ENCODE data around the gene CXCL3.

The CXCL3 gene

DNA sequence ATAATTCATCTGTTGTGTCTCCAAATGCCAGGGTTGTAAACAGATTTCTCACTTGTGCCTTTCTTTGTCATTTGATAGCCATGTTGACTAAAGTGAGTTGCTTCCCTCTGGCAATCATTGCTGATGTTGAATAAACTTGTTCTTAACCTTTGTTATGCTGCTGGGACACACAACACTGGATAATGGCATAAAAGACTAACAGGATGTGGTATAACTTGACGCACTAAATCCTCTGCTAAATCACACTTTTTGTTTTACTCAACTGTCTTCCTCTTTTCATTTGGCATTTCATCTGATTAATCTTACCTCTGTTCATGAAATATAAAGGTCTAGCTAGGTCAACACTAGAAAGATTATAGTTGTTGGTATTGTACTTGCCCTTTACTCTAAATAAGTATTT lies 22.4 kb downstream of the CXCL3 start:
- DNase-seq (ENCODE audit: extremely low read depth in 1 of 2, low read depth in 1 of 2) = no peak

DNA sequence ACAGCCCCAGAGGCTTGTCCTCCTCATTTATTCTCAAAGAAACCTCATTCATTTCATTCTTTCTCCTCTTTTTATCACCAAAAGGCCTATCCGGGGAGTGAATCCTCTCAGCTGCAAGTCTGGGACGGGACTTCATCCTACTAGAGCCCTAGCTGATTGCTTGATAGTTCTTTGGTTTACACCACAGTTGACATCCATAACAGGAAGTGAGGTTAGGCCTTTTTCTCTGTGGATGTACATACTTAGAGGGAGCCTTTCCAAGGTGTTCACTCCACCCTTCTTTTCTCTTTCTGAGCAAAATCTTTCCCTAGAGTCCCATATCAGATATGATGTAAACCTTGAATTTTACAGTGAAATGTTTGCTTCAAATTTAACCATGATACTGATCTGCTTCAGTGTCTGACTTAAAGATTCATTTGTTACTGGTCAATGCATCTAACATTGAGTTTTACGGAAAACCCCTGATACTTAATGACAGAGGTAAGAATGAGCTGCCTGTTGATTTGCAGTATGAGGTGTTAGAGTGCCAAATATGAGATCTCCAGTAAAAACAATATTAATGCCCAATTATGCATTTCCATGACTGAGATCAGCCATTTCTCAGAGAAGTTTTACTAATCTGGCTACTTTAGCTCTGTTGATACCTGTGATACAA lies 23.2 kb downstream of the CXCL3 start:
- DNase-seq (ENCODE audit: extremely low read depth in 1 of 2, low read depth in 1 of 2) = no peak

DNA sequence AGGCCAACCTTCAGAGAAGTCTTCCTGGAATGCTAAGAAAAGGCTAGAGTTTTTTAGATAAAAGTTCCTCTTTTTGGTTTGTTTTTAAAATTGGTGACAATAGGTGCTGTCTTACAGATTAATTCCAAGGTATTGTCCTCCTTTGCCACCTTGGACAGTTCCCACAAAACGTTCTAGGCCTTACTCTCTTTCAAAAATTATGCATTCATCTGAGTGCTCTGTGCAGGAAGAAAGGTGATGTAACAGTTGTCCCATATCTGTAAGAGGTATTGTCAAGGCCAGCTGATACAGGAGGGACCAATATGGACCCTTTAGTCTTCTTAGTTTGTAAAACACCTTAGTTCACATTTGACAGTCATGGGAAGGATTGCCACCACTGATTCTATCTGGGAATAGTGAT lies 24.2 kb downstream of the CXCL3 start:
- DNase-seq (ENCODE audit: extremely low read depth in 1 of 2, low read depth in 1 of 2) = no peak

DNA sequence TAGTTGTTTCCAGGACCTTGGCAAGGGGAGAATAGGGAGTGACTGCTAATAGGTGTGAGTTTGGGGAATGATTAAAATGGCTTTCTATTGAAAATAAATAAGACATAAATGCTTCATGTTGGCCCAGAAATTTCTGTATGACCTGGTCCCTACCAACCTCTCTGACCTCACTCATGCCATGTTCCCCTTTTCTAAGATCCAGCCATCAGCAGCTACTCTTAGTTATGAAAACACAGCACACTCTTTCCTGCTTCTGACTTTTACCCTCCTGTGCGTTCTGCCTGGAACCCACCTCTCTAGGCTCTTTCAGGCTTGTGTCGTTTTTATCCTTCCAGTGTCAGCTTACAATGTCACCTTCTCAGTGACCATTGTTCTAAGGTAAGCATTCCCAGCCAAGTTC lies 25.2 kb downstream of the CXCL3 start:
- DNase-seq (ENCODE audit: extremely low read depth in 1 of 2, low read depth in 1 of 2) = no peak

DNA sequence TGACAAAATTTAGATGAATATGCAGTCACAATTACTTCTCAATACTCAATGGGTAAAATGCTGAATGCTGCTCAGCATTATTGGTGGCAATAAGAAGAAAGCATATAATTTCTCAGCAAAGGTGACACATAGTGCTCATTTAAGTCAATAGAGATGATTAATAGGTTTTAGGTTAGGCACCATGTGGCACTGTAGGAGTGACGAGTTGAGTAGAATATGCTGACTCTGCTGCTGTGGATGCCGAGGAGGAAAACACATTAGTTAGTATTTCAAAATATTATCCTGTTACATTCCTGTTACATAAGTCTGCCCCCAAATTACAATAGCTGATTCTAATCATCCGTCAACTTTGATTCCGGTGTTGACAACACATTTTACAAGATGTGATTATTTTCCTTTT lies 26.4 kb downstream of the CXCL3 start:
- DNase-seq (ENCODE audit: extremely low read depth in 1 of 2, low read depth in 1 of 2) = no peak

DNA sequence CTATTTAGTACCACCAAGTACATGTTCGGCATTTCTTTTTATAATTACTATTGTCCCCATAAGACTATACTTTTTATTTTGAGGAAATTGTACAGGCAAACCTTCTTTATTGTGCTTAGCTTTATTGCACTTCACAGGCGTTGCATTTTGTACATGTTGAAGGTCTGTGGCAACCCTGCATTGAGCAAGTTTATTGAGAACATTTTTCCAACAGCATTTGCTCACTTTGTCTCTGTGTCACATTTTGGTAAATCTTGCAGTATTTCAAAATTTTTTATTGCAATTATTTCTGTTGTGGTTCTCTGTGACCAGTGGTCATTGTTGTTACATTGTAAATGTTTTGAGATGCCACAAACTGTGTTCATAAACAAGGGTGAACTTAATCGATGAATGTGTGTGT lies 29.2 kb downstream of the CXCL3 start:
- no peak for DNase-seq (ENCODE audit: extremely low read depth in 1 of 2, low read depth in 1 of 2)

DNA sequence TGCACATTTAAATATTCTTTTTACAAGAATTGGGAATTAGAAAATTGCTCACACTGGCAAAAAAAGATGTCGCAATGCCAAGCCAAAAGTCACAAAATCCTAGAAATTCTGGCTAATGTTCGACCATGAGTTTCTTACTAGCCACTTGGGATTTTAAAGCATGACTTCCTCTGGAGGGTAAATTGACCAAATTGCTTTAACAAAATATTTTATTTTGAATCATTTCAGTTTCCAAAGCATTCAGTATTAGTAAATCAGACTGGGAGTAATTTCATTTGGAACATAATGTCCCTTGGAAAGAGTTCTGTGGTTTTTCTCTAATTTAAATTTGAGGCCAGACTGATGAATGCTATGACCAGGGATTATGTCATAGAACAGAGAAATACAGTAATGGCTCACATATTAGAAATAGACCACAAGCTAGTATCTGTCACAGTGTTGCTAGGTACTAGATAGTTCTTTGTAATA lies 32.4 kb downstream of the CXCL3 start:
- DNase-seq (ENCODE audit: extremely low read depth in 1 of 2, low read depth in 1 of 2) = no peak

DNA sequence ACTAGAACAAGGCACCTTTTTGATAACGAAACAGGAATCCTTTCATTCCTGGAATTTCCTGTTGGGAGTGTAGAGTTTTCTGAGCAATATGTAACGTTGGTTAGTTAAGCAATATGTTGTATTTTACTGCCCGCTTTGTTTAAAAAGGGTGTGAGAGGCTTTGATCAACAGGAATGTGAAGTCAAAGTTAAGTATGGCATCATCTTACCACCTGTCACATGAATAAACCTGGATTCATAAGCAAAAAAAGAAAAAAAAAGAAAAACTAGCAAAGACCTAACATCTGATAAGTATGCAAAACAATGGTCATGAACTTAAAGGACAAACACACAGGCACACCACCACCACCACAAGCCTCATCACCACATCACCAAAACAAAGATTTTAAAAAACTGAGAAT lies 33.0 kb downstream of the CXCL3 start:
- no peak for DNase-seq (ENCODE audit: extremely low read depth in 1 of 2, low read depth in 1 of 2)

DNA sequence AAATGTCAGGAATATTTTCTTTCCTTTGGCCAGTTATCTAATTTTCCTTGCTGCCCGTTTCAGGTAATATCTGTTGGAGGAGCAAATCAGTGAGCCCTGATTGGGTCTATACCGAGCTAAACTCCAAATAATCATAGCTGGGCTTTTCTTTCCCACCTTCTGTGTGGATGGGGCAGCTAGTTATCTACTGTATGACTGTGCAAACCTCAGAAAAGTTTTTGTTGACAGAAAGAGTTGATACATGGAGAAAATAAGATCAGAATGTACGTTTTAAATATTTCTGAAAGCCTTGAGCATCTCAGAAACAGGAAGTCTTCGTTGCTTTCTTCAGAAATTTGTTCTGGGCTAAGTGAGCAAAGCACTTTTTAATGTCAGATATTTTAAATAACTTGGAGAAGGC lies 33.8 kb downstream of the CXCL3 start:
- no peak for DNase-seq (ENCODE audit: extremely low read depth in 1 of 2, low read depth in 1 of 2)

DNA sequence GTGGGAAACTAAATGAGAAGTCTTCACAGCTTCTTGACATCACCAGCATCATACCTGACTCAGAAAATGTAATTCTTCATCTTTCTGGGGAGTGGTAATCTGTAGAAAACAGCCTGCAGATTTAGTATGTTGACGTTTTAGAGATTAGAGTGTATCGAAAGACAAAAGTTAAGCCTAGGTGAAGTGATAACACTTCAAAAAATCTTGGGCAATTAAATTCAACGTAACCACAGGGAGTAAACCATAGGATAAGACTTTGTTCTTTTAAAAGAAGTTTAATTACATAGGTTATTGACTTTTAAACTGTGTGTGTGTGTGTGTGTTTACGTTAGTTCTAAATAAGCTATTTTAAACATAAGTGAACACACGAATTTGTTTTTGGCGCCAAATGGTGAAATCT lies 38.2 kb downstream of the CXCL3 start:
- DNase-seq (ENCODE audit: extremely low read depth in 1 of 2, low read depth in 1 of 2) = no peak

DNA sequence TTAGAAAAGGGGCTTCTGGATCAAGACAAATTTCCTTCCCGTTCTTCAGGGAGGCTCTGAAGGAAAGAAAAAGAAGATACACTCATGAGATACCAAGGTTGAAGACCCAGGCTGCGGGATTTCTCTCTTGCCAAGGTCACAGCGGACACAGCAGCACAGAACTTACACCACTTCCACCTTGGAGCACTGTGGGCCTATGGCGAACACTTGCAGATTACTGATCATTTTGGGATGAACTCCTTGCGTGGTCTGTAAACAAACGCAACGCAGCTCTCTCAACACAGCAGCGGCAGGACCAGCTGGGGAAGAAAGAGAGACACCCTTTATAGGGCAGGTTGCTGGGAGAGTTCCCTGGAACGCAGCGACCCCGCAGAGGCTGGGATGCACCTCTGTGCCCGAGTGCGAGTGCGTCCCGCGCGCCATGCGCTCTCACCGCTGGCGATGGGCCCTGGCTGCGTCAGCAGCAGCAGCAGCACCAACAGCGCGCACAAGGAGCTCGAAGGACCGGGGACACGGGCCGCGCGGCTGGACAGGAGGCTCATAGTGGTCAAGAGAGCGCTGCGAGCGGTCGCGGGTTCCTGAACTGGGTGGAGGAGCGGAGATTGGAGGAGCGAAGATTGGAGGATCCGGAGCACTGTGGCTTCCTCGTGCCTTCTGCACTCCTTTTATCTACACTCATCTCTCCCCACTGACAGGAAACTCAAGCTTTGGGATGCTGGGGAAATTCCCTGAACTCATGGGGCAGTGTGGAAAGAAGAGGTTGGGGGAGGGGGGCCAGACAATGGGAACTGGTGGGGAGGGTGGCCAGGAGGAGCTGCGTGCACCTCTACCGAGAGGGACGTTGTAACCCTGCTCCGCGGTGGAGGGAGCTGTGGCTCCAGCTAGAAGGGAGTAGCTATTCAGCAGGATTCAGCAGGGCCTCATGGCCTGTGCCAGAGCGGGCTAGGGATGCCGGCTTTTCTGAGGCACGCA lies 40.2 kb downstream of the CXCL3 start, which contains the start of gene CXCL5:
CXCL5 (minus strand) TSS at position 638 of the 972 bp plus-strand sequence; CDS start at position 542, 96 bp downstream.
- DNase-seq (ENCODE audit: extremely low read depth in 1 of 2, low read depth in 1 of 2) = no peak

DNA sequence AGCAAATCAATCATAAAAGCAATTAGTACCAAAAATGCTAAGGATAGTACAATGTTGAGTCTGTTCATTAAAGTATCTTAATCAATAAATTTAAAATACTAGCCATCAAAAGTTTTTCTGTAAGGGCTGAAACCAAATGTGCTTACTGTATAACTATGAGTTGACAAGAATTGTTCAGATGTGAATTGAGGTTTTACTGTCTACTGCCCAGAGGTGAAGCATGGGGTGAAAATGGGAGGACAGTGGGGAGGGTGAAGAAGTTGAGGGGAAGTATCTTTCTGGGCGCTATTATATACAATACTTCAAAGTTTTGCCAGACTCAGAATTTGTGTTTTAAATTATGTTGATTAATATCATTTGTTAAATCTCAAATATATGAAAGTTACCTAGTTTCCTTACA lies 46.4 kb downstream of the CXCL3 start:
- DNase-seq (ENCODE audit: extremely low read depth in 1 of 2, low read depth in 1 of 2) = no peak

DNA sequence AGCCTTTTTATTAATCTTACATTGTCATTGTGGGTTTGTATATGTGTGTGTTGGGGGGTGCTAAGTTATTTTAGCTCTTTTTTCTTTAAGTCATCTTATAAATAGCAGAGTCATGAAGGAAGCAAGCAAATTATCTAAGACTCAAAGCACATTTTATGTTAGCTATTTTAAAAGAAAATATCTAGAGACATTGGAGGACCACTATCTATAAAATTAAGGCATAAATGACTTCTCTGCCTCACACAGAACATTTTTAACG lies 46.8 kb downstream of the CXCL3 start:
- no peak for DNase-seq (ENCODE audit: extremely low read depth in 1 of 2, low read depth in 1 of 2)

DNA sequence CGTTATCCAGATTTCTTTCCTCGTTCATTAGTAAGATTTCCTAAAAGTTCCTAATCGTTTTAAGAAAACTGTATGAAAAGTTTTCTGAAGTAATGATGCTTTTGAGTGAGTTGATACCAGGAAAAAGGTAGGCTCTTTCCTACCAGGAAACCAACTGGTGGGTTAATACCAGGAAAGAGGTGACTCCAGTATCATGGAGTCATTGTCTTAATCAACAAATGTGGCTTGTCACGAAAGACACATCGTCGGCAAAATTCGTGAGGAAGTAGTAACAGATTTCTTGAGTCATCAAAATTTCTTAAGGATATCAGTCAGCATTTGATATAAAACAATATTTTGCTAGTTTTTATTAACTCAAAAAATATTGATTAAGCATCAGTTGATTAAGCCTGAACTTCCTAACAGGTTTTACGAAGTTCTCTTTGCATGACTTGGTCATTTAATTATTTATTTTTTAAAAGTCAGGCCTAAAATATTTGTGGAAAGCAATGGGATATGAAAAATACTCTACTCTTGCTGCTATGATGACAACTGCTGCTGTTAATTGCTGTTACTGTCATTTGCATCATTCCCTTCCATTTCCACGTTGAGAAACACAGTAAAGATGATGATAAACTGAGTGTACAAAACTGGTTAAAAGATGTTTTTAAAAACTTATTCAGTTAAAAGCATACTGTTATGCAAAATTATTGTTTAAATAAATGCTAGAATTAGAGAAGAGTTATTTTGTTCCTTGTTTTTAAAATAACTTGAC lies 47.3 kb downstream of the CXCL3 start:
- no peak for DNase-seq (ENCODE audit: extremely low read depth in 1 of 2, low read depth in 1 of 2)

DNA sequence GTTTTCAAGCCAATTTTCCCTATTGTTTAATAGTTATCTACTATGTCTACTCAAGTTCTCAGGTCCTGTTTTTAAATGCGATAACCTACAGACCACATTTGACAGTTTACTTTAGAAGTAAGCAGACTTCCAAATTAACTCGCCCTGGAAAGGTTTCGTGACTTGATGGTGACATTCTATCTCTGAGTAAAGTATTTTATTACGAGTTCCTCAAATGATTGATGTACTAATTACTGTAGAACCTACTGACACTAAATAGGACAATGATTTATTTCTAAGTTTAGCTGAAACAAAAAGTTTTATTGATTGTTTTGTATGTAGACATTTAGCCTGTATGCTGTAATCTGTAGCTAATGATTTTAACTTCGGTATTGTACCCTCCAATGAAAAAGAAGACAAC lies 48.6 kb downstream of the CXCL3 start:
- DNase-seq (ENCODE audit: extremely low read depth in 1 of 2, low read depth in 1 of 2) = no peak

DNA sequence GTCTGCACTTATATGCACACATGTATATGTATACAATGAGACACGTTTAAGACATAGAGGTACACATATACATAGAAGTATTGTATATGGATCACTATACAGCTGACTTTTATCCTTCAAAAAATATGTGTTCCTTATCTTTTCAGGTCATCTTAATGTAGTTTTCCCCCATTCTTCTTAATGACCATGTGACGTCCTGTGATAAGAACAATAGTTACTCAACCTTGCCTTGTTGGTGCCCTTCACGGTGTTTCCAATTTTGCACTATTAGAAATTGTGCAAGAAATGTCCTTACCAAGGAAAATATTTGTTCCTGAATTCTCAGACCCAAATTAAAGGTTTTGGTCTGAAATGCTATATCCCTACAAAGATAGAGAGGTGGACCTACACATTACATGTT lies 49.5 kb downstream of the CXCL3 start:
- no peak for DNase-seq (ENCODE audit: extremely low read depth in 1 of 2, low read depth in 1 of 2)

DNA sequence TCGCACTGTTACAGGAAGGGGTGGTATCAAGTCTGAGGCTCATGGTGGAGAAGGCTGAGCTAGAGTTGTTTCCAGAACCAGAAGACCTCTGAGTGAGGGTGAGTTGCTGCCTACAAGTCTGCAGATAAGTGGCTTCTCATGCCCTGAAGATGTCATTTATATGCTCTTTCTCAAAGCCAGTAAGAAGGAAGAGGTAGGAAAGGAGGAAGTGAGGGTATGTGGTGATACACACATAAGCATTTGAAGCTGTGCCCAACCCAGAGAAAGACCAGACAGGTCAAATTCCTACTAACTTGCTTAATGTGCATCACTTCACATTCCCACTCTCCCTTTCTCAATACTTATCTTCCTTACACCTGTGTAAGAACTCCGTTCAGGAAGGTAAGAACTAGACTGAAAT lies 50.4 kb downstream of the CXCL3 start, which contains the start of gene PPBP:
PPBP (minus strand) TSS at position 130 of the 400 bp plus-strand sequence; CDS start at position 43, 87 bp downstream.
- DNase-seq (ENCODE audit: extremely low read depth in 1 of 2, low read depth in 1 of 2) = no peak
